DOHH2 (cell line): ENCODE data around the gene TMEM123.

Source experiments
- H3F3A ChIP-seq: fragments of 200-600 bp; sonication (generic), shearing (Covaris generic); 2 replicates; pipeline ENCODE4 v1.6.0; 2016; ENCODE audit warnings: antibody characterized with exemption, mild to moderate bottlenecking; ENCODE audit not compliant: control insufficient read depth, insufficient read depth
- H3K27ac ChIP-seq: fragments of 200-600 bp; sonication (generic); 2 replicates; pipeline ENCODE4 v1.5.1; 2014; ENCODE audit warnings: low read depth, mild to moderate bottlenecking, low read length, moderate library complexity
- H3K27me3 ChIP-seq: fragments of 200-600 bp; sonication (generic); 2 replicates; pipeline ENCODE4 v1.6.1; 2014; ENCODE audit warnings: mild to moderate bottlenecking, low read length, mixed read lengths; ENCODE audit not compliant: control insufficient read depth
- H3K36me3 ChIP-seq: fragments of 200-600 bp; sonication (generic); 2 replicates; pipeline ENCODE4 v1.6.1; 2014; ENCODE audit warnings: mild to moderate bottlenecking, low read length, moderate library complexity, mixed read lengths; ENCODE audit not compliant: control insufficient read depth
- H3K4me1 ChIP-seq: fragments of 200-600 bp; sonication (generic); 2 replicates; pipeline ENCODE4 v1.6.1; 2014; ENCODE audit warnings: mild to moderate bottlenecking, low read length, mixed read lengths; ENCODE audit not compliant: control insufficient read depth
- H3K4me2 ChIP-seq: fragments of 200-600 bp; sonication (generic); 2 replicates; pipeline ENCODE4 v1.6.0; 2014; ENCODE audit warnings: mild to moderate bottlenecking, low read length, moderate library complexity
- H3K4me3 ChIP-seq: fragments of 200-600 bp; sonication (generic); 2 replicates; pipeline ENCODE4 v1.5.1; 2014; ENCODE audit warnings: mild to moderate bottlenecking, low read length, mixed read lengths
- H3K79me2 ChIP-seq: fragments of 200-600 bp; sonication (generic); 2 replicates; pipeline ENCODE4 v1.6.1; 2014; ENCODE audit warnings: mild to moderate bottlenecking, low read length, mixed read lengths; ENCODE audit not compliant: control insufficient read depth
- H3K9me2 ChIP-seq: fragments of 200-600 bp; sonication (generic); replicated peaks from 2 replicates; pipeline ENCODE4 v1.6.1; 2014; ENCODE audit warnings: mild to moderate bottlenecking, low read length, mixed read lengths; ENCODE audit not compliant: control insufficient read depth
- H3K9me3 ChIP-seq: fragments of 200-600 bp; sonication (generic); 2 replicates; pipeline ENCODE4 v1.6.1; 2014; ENCODE audit warnings: antibody characterized with exemption, low read length, mixed read lengths; ENCODE audit not compliant: control insufficient read depth, insufficient read depth
- H4K20me1 ChIP-seq: fragments of 200-600 bp; sonication (generic); 2 replicates; pipeline ENCODE4 v1.6.0; 2014; ENCODE audit warnings: low read depth, mild to moderate bottlenecking, antibody characterized with exemption, low read length, moderate library complexity; ENCODE audit not compliant: control insufficient read depth, insufficient read depth
- EZH2phosphoT487 ChIP-seq: fragments of 200-600 bp; sonication (generic); IDR thresholded peaks from 2 replicates; pipeline ENCODE4 v1.6.1; 2017; ENCODE audit warnings: borderline replicate concordance, mild to moderate bottlenecking, antibody characterized with exemption, low read length, moderate library complexity, mixed read lengths
- TF ChIP-seq, protein P1 (sequence below): fragments of 200-600 bp; sonication (generic); IDR thresholded peaks from one replicate; pipeline ENCODE4 v1.5.1; 2014; ENCODE audit warnings: antibody characterized with exemption, mild to moderate bottlenecking, low read depth, low read length; ENCODE audit not compliant: poor library complexity, severe bottlenecking

The TMEM123 gene

DNA sequence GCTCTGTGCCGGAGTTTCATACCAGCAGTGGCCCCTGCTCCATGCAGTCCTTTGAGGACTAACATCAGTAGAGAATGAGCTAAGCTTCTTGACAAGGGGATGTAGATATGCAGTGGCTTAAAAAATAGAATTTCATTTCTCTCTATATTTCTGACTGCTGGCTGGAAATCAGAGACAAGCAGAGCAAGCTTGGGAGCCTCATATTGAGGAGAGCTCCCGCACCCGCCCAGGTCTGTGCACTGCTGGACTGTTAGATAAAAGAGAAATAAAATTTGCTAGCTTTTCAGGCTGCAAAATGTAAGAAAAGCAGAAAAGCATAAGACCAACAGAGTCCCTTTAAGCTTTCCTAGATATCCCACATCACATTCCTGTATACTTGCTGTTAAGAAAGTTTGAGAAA, 46.6 kb upstream of the TMEM123 start:
- no peak overlapping the region for H3K4me2 ChIP-seq
- TF ChIP-seq, protein P1, sequence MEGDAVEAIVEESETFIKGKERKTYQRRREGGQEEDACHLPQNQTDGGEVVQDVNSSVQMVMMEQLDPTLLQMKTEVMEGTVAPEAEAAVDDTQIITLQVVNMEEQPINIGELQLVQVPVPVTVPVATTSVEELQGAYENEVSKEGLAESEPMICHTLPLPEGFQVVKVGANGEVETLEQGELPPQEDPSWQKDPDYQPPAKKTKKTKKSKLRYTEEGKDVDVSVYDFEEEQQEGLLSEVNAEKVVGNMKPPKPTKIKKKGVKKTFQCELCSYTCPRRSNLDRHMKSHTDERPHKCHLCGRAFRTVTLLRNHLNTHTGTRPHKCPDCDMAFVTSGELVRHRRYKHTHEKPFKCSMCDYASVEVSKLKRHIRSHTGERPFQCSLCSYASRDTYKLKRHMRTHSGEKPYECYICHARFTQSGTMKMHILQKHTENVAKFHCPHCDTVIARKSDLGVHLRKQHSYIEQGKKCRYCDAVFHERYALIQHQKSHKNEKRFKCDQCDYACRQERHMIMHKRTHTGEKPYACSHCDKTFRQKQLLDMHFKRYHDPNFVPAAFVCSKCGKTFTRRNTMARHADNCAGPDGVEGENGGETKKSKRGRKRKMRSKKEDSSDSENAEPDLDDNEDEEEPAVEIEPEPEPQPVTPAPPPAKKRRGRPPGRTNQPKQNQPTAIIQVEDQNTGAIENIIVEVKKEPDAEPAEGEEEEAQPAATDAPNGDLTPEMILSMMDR: no peak
- TF ChIP-seq EZH2phosphoT487: no peak
- no peaks in the 10 kb centered on the region for H3K9me2 ChIP-seq
- H3K79me2 ChIP-seq: no peaks in the 10 kb centered on the region
- H3F3A ChIP-seq: no peaks in the 10 kb centered on the region
- no peak overlapping the region for H3K27ac ChIP-seq
- H3K4me3 ChIP-seq: no peak overlapping the region
- H3K36me3 ChIP-seq: no peaks in the 10 kb centered on the region
- H3K9me3 ChIP-seq: no peaks in the 10 kb centered on the region
- no peaks in the 10 kb centered on the region for H4K20me1 ChIP-seq
- H3K4me1 ChIP-seq: peaks cover 25% of the 10 kb centered on the region
- no peaks in the 10 kb centered on the region for H3K27me3 ChIP-seq

DNA sequence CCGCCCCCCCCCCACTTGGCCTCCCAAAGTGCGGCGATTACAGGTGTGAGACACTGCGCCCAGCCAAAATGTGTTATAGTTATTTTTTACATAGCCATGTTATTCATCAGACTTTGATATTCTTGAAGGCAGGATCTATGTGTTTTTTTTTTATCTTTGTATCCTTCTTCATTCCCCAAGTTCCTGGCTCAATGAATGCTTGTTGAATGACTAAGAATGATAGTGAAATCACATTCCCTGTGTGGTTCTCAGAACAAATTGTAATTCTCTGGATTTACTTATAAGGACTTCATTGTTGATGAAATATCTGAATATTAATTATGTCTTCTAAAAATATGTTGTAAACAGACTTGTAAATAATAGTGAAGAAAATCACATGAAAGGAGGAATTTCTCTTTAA, 44.5 kb upstream of the TMEM123 start:
- no peak overlapping the region for H3K4me3 ChIP-seq
- no peaks in the 10 kb centered on the region for H3K36me3 ChIP-seq
- H3K4me1 ChIP-seq: peaks cover 31% of the 10 kb centered on the region
- TF ChIP-seq EZH2phosphoT487: no peak
- TF ChIP-seq, protein P1: no peak
- no peaks in the 10 kb centered on the region for H4K20me1 ChIP-seq
- no peaks in the 10 kb centered on the region for H3F3A ChIP-seq
- H3K27ac ChIP-seq: no peak overlapping the region
- no peaks in the 10 kb centered on the region for H3K27me3 ChIP-seq
- H3K4me2 ChIP-seq: no peak overlapping the region
- no peaks in the 10 kb centered on the region for H3K79me2 ChIP-seq
- no peaks in the 10 kb centered on the region for H3K9me2 ChIP-seq
- no peaks in the 10 kb centered on the region for H3K9me3 ChIP-seq

DNA sequence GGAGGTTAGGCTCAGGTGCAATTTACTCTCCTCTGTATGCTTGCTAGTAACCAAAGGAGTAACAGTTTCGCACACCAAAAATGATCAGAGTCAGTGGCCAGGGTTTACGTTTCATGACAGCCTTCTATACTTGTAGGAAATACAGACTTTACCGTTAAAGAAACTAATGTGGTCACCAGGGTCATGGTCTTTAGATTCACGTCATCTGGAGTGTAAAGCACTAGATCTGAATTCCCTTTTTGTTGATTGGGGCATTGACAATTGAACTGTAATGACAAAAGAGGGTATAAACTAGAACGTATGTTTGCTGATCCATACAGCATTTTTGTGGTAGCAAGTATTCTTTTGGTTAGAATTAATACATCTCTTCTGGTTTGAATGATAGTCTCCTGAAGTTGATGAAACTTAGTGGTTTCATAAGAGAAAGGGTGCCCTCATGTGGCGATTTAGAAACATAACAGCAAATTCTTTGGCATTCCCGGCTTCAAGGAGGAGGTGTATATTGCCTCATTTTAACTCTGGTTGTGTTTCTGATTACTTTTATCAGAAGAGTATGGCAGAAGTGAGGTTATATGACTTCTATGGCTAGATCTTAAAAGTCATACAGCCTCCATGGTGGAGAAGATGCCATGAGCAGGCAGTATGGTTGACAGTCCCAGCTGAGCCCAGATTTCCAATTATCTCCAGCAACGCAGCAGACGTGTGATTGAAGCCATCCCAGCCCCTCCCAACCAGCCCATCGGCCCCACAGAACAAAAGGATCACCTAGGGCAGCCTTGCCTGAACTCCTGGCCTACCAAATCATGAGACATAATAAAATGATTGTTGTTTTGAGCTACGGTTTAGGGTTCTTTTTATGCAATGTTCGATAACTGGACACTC, 42.8 kb upstream of the TMEM123 start:
- peaks cover 21% of the 10 kb centered on the region for H3K4me1 ChIP-seq
- no peaks in the 10 kb centered on the region for H3K9me2 ChIP-seq
- H3K27ac ChIP-seq: no peak overlapping the region
- no peaks in the 10 kb centered on the region for H3K27me3 ChIP-seq
- H3K4me3 ChIP-seq: no peak overlapping the region
- no peaks in the 10 kb centered on the region for H3K9me3 ChIP-seq
- H3F3A ChIP-seq: no peaks in the 10 kb centered on the region
- no peaks in the 10 kb centered on the region for H3K79me2 ChIP-seq
- H4K20me1 ChIP-seq: no peaks in the 10 kb centered on the region
- TF ChIP-seq, protein P1: peak; percentile 76
- TF ChIP-seq EZH2phosphoT487: no peak
- H3K4me2 ChIP-seq: peak overlapping the region; percentile 29; the same call in 1 of the 2 replicates
- no peaks in the 10 kb centered on the region for H3K36me3 ChIP-seq
